ENCODE results near the gene ZNF827. TPM values are rescaled to one million over a fixed set of nuclear protein-coding genes. Genes with fewer than 3 reads are reported as not detected.
A peak's percentile ranks its signal among the peaks of the same experiment; 100 is the strongest.

Gene ZNF827
- total RNA-seq, 1 donor from 2014 or later: 27.2 TPM

DNA sequence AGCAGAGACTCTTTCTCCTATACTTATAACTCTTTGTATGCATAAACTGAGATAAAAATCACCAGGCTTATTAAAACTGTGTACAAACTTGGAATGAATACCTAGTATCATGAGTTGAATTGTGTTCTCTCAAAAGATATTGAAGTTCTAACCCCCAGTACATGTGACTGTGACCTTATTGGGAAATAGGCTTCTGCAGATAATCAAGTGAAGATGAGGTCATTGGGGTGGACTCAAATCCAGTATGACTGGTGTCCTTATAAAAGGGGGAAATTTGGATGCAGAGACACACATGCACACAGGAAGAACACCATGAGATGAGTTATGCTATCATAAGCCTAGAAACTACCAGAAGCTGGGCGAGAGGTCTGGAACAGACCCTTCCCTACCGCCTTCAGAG is 26.2 kb downstream of the ZNF827 start:
- no peak for ATAC-seq (ENCODE audit: low read depth)
- Mint-ChIP-seq H3K9me3 (peaks cover 3% of the 10 kb centered on the region), H3K36me3 (ENCODE audit: low read depth) (peaks cover 2% of the 10 kb centered on the region), H3K27me3 (no peaks in the 10 kb centered on the region), H3K4me3 (no peak overlapping the region), H3K27ac (no peak overlapping the region), H3K4me1 (peaks cover 28% of the 10 kb centered on the region)
- CTCF ChIA-PET: no interaction called here
- DNase-seq: no peak
- TF ChIP-seq, protein P1, sequence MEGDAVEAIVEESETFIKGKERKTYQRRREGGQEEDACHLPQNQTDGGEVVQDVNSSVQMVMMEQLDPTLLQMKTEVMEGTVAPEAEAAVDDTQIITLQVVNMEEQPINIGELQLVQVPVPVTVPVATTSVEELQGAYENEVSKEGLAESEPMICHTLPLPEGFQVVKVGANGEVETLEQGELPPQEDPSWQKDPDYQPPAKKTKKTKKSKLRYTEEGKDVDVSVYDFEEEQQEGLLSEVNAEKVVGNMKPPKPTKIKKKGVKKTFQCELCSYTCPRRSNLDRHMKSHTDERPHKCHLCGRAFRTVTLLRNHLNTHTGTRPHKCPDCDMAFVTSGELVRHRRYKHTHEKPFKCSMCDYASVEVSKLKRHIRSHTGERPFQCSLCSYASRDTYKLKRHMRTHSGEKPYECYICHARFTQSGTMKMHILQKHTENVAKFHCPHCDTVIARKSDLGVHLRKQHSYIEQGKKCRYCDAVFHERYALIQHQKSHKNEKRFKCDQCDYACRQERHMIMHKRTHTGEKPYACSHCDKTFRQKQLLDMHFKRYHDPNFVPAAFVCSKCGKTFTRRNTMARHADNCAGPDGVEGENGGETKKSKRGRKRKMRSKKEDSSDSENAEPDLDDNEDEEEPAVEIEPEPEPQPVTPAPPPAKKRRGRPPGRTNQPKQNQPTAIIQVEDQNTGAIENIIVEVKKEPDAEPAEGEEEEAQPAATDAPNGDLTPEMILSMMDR (IDR thresholded peaks at IDR 0.05): no peak
- POLR2A ChIA-PET: no interaction called here
- intact Hi-C loops (cut with micrococcal nuclease): no loop called here

DNA sequence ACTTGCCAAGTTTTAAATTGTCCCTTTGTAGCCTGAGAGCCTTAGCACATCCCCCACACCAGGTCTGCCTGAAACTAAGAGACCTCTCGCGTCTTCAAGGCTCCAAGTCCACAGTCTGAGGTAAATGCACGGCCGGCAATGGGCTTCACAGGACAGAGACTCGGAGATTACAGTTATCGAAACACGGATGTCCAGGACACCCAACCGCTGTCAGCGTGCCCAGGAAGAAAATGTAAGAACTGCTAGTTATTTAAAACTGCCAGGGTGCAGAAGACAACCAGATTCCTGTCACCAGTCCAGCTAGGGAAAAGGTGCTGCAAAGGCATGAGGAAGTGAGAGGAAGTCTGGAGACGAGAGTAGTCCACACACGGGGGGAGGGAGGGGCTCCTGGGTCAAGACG is 28.9 kb downstream of the ZNF827 start:
- TF ChIP-seq, protein P1 (IDR thresholded peaks at IDR 0.05): no peak
- ChIA-PET POLR2A (no interaction called here), CTCF (no interaction called here)
- H3K27ac Mint-ChIP-seq: no peak overlapping the region
- peak overlapping the region; percentile 6 for H3K4me3 Mint-ChIP-seq
- peaks cover 3% of the 10 kb centered on the region for H3K36me3 Mint-ChIP-seq (ENCODE audit: low read depth)
- ATAC-seq (ENCODE audit: low read depth) (no peak), DNase-seq (no peak)
- H3K9me3 Mint-ChIP-seq: no peaks in the 10 kb centered on the region
- peaks cover 37% of the 10 kb centered on the region for H3K4me1 Mint-ChIP-seq
- H3K27me3 Mint-ChIP-seq: no peaks in the 10 kb centered on the region
- intact Hi-C loops (cut with micrococcal nuclease): no loop called here

DNA sequence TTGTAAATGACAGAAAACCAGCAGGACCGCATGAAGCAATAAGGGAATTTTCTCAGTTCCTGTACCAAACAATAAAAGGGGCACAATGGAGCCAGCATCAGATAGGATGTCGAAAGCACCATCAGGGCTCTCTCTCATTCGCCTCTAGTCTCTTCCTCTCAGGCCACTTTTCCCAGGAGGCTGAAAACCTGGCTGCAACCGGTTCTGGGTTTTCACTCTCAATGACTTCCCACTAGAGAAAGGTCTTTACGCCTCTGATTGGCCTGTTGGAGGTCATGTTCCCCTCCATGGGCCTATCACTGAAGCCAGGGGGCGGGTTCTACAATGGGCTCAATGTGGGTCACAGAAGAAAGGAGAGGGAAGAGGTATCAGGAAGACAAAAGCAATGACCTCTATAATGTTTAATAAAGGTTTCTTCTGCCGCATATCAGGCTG is 29.3 kb downstream of the ZNF827 start:
- no peaks in the 10 kb centered on the region for H3K9me3 Mint-ChIP-seq
- ATAC-seq (ENCODE audit: low read depth) (peak; percentile 72), DNase-seq (no peak)
- TF ChIP-seq, protein P1 (IDR thresholded peaks at IDR 0.05): no peak
- peaks cover 41% of the 10 kb centered on the region for H3K4me1 Mint-ChIP-seq
- no peaks in the 10 kb centered on the region for H3K27me3 Mint-ChIP-seq
- CTCF ChIA-PET: no interaction called here
- peaks cover 3% of the 10 kb centered on the region for H3K36me3 Mint-ChIP-seq (ENCODE audit: low read depth)
- H3K4me3 Mint-ChIP-seq: peak overlapping the region; percentile 33
- intact Hi-C loops (cut with micrococcal nuclease): no loop called here
- H3K27ac Mint-ChIP-seq: no peak overlapping the region
- POLR2A ChIA-PET: no interaction called here

DNA sequence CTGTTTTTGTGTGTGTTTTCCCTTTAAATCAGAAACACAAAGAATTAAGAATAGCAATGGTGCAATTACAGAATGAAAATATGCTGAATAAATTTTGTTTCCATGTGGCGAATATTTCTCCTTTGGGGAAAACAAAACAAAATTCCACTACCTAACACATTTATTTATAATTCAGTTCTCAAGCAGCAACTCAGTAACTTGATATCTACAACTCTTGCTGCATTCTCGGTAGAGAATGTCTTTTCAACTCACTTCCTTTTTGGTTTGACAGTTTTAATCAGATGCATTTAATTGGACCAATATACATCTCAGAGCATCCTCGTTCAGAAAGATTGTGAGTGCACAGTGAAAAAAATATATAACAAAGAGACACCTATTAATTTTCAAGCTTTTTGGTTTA is 30.8 kb downstream of the ZNF827 start:
- peaks cover 7% of the 10 kb centered on the region for H3K36me3 Mint-ChIP-seq (ENCODE audit: low read depth)

DNA sequence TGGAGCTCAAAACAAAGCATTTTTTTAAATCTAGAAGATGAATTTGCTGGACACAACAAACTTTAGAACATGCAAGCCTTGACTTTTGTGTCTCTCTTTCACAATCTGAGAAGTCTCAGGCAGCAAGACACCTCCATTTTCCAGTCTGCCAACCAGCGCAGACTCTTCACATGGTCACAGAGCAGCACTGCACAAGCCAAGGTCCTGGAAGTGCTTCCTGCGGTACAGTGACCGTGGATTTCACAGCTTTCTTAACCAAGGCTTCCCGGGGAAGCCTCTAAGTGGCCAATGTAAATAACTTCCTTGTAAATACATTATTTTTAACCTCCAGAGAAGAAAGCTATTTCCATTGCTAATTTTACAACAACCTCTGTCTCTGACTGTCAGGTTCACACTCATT is 31.2 kb downstream of the ZNF827 start:
- ATAC-seq (ENCODE audit: low read depth) (no peak), DNase-seq (no peak)
- no peak overlapping the region for H3K4me3 Mint-ChIP-seq
- ChIA-PET POLR2A (no interaction called here), CTCF (no interaction called here)
- no peak overlapping the region for H3K27ac Mint-ChIP-seq
- peaks cover 11% of the 10 kb centered on the region for H3K36me3 Mint-ChIP-seq (ENCODE audit: low read depth)
- no peaks in the 10 kb centered on the region for H3K27me3 Mint-ChIP-seq
- no peaks in the 10 kb centered on the region for H3K9me3 Mint-ChIP-seq
- intact Hi-C loops (cut with micrococcal nuclease): no loop called here
- TF ChIP-seq, protein P1 (IDR thresholded peaks at IDR 0.05): no peak
- H3K4me1 Mint-ChIP-seq: peaks cover 37% of the 10 kb centered on the region

More for the DNA sequence above, 30.8 kb downstream of the ZNF827 start:
- TF ChIP-seq, protein P1 (IDR thresholded peaks at IDR 0.05): no peak
- ATAC-seq (ENCODE audit: low read depth) (no peak), DNase-seq (no peak)
- H3K27me3 Mint-ChIP-seq: no peaks in the 10 kb centered on the region
- ChIA-PET POLR2A (no interaction called here), CTCF (no interaction called here)
- no peak overlapping the region for H3K4me3 Mint-ChIP-seq
- H3K4me1 Mint-ChIP-seq: peaks cover 37% of the 10 kb centered on the region
- H3K9me3 Mint-ChIP-seq: no peaks in the 10 kb centered on the region
- H3K27ac Mint-ChIP-seq: no peak overlapping the region
- intact Hi-C loops (cut with micrococcal nuclease): no loop called here

Data from activated B cell treated with CpG ODN at 0.5 μM for 24 hours (primary cell).